Measurements from ENCODE around the gene SCRG1.

The SCRG1 gene

DNA sequence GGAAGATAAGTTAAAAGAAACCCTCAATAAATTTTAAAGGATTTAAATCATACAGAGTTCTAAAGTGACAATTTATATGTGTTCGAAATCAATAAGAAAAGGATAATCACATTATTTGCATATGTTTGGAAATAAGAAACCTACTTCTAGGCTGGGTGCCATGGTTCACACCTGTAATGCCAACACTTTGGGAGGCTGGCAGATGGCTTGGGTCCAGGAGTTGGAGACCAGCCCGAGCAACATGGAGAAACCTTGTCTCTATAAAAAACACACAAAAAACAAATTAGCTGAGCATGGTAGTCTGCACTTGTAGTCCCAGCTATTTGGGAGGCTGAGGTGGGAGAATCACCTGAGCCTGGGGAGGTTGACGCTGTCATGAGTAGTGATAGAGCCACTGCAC is 36.2 kb downstream of the SCRG1 start:
- DNase-seq (ENCODE audit: low spot score), result no peak

DNA sequence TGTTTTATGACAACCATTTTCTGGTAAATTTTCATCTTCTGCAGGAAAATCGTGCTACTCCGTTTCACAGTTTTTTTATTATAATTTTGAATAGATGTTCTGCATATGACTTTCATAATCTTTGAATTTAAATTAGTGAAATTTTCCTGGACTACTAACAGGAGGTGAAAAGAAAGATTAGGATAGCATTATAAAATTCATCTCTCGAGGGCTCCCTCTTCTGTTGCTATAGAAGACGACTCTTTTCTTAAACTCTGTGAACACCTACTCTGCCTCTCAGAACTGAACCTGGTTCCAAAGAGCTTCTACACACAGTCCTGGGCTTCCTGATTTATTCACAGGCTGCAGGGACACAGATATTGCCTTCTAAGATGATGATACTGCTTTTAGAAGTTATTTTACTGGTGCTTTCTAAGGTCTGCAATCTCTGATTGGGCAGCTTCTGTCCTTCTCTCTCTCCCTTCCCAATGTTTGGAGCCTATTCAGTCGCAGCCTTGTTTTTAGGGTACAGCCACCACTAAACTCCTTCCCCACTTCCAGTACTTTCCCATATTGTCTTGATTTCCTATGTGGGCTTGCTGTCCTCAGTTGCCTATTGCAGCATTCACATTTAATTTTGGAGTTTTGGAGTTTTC is 38.2 kb downstream of the SCRG1 start:
- no peak for DNase-seq (ENCODE audit: low spot score)

DNA sequence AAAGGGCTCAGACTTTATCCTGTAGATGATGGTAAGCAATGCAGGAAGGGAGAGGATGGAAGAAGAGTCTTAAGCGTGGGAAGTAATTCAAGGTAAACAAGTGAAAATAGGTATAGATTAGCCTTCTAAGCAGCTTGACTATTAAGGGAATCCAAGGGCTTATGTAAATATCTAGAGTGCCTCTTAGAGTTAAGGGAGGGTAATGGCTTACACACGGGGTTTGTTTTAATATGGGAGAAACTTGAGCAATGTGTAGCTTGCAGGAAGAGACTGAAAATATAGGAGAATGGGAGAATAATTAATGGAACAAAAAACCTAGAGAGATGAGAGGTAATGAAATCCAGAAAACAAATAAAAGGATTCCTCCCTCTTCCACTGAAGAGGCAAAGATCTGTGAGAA is 41.0 kb downstream of the SCRG1 start:
- no peak for DNase-seq (ENCODE audit: low spot score)

DNA sequence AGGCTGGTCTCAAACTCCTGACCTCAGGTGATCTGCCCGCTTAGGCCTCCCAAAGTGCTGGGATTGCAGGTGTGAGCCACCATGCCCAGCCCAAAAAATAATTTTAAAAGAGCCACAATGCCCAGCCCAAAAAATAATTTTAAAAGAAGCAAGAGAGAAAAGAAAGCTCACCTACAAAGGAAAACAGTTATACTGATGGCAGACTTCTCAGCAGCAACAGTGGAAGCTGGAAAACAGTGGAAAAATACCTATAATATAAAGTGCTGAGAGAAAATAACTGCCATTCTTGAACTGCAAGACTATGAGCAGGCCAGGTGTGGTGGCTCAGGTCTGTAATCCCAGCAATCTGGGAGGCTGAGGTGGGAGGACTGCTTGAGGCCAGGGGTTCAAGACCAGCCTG is 51.4 kb downstream of the SCRG1 start:
- DNase-seq (ENCODE audit: low spot score), result no peak

DNA sequence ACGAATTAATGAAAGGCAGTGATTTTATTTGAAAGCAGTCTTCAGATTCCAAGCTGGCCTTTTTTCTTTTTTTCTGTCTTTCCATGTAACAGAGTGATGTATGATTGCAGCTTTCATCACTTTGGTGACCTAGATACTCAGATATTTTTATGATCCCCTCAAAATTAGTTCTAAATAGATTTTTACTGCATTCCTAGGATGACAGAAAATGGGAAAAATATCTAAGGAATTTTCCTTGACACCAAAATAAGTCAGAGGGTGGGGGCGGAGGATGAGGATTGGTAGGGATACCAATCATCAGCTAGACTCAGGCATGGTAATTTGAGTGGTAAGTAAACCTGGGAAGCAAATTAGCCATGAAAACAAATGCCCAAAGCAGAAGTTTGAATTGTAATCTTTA is 52.8 kb downstream of the SCRG1 start:
- DNase-seq (ENCODE audit: low spot score), result no peak

DNA sequence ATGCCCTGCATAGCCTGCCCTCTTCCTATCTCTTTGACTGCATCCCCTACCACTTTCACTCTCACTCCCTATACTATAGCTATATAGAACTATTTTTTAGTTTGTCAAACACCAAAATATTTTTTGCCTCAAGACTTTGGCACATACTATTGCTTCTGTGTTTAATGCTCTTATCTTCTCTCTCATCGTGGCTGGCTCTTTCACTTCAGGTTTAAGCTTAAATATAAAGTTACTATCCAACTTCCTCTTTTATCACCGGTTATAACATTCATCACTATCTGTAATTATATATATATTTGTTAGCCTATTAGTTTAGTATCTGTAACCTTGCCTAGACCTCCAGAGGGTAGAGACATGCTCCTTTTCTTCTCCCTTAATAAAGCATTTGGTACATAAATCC is 53.3 kb downstream of the SCRG1 start:
- no peak for DNase-seq (ENCODE audit: low spot score)

DNA sequence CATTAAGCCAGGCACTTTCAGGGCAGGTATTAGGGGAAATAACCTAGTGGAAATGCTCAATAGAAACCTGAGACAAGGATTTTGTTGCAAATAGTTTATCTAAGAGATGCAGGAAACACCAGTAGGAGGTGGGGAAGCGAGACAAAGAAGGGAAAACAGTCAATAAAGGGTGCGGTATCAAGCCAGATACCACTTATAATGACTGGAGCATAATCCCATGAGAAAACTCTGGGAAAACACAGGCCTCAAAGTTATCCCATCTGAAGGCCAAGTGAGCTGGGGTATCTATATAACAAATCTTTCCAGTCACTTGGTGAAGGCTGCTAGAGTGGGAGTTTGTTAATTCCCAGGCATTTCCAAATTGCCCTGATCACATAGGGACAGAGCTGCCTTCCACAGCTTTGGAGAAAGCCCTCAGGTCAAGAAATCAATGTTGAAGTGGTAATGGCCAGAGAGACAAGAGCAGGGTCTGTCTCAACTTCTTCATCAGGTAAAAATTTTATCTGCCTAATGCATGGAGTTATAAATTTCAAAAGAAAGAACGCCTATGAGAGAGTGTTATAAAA is 55.0 kb downstream of the SCRG1 start:
- DNase-seq (ENCODE audit: low spot score), result no peak

DNA sequence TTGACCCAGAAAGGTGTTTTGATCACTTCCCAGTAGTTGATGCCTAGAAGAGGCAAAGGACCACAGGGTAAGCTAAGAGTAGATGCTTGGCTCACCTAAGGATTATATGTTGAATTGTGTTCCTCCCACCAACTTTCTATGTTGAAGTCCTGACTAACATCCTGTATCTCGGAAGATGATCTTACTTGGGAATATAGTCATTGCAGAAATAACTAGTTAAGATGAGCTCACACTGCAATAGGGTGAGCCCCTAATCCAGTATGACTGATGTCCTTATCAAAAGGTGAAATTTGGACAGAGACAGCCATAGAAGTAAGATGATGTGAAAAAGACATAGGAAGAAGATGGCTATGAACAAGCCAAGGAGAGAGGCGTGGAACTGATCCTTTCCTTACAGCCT is 61.5 kb downstream of the SCRG1 start:
- no peak for DNase-seq (ENCODE audit: low spot score)

DNA sequence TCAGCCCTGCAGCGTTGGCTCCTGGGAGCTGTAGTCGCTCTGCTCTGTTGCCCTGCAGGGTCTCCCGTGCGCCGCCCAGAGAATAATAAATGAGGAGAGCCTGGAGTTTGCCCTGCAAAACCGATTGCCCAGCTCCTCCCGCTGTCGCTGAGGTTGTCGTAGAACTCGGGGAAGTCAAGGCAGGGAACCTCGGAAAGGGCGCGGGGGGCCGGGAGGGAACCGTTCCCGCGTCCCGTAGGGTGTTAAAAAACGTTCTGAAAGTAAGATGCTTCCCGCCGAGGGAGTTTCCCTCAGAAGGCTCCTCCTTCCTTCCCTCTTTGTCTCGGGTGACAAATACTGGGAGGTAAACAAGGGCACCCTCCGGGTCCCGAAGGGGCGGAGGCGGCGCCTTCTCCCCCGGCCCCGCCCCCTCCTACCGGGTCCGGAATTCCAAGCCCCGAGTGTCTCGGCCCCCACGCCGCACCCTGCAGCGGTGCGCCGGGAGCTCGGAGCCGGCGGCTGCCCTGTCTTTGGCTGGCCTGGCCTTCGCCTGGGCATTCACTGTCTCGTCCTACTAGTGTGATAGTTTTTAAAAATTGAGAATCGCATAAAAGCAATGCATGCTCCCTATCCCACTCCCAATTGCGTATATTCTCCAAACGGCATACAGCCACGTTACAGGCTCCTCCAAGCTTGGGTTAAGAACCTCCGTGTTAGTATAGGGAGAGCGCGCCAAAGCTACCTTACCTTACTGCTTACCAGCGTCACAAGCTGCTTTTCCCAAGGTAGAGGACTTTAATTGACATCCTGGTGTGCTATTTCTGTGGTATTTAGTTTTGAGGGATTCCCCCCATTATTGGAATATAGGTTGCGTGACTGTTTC is 63.8 kb downstream of the SCRG1 start:
- DNase-seq (ENCODE audit: low spot score), result peak; percentile 89

Data from HuH-7 (cell line).